ENCODE data around the gene ZNF783.

DNA sequence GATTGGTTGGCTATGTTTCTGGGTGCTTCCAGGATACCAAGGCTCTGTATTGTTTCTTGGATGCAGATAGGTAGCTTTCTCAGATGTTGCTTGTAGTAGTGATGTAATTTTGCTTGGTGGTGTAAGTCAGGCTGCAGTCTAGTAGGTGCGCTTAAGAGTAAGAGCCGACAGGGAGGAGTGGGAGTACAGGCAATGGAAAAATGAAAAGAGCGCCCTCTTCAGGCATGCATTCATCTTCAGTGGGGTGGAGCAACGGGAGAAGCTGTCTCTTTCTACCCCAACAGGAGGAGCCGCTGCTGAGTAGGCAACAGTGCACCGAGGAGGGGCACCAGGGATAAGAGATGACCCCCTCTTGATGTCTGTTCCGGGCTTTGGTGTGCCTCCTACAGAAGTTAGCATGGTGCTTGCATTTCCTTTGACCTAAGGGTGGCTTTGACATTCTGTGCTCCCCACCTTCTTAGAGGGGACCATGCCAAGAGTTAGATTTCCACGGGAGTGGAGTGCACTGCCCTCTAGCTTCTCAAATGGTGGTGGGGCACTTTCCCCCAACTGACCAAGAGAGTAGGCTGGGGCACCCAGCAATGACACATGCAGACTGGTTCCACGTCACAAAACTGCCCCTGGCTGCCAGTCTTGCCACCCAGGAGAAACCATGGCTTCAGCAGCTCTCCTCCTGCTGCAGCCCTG lies 56.1 kb downstream of the ZNF783 start:
- TF ChIP-seq, protein P1, sequence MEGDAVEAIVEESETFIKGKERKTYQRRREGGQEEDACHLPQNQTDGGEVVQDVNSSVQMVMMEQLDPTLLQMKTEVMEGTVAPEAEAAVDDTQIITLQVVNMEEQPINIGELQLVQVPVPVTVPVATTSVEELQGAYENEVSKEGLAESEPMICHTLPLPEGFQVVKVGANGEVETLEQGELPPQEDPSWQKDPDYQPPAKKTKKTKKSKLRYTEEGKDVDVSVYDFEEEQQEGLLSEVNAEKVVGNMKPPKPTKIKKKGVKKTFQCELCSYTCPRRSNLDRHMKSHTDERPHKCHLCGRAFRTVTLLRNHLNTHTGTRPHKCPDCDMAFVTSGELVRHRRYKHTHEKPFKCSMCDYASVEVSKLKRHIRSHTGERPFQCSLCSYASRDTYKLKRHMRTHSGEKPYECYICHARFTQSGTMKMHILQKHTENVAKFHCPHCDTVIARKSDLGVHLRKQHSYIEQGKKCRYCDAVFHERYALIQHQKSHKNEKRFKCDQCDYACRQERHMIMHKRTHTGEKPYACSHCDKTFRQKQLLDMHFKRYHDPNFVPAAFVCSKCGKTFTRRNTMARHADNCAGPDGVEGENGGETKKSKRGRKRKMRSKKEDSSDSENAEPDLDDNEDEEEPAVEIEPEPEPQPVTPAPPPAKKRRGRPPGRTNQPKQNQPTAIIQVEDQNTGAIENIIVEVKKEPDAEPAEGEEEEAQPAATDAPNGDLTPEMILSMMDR (conservative IDR thresholded peaks at IDR 0.05; ENCODE audit: low read depth, low read length), result peak; percentile 35; the same call in 1 of the 2 replicates
- TF ChIP-seq EZH2 (IDR thresholded peaks at IDR 0.05; ENCODE audit: borderline replicate concordance, low read depth, low read length, poor library complexity, severe bottlenecking), result no peak
